Liver (tissue), 9 donors: ENCODE data around the gene TSPAN18. TPM values are rescaled to one million over a fixed set of nuclear protein-coding genes. Genes with fewer than 3 reads are reported as not detected.

ENCODE experiments used
- DNase-seq: peaks from one replicate; pipeline ENCODE4 v3.0.0-alpha.2; 2017; ENCODE audit warnings: low spot score
- H3K27ac ChIP-seq, 2 donors: one replicate each; pipeline ENCODE4 v1.7.0; 2013; ENCODE audit warnings: inconsistent platforms in 2 of 2, low read length in 2 of 2, control low read depth in 1 of 2, low read depth in 1 of 2, mild to moderate bottlenecking in 1 of 2
- H3K27me3 ChIP-seq, 4 donors: one replicate each; pipeline versions ENCODE4 v1.6.1 to v1.7.0; 2013; ENCODE audit warnings: low read length in 3 of 4, inconsistent platforms in 1 of 4, mild to moderate bottlenecking in 1 of 4, moderate library complexity in 1 of 4; ENCODE audit not compliant: control insufficient read depth in 4 of 4, insufficient read depth in 4 of 4
- H3K36me3 ChIP-seq, 4 donors: one replicate each; pipeline versions ENCODE4 v1.6.1 to v1.7.0; 2013; ENCODE audit warnings: low read length in 3 of 4, mild to moderate bottlenecking in 3 of 4, low read depth in 1 of 4, moderate library complexity in 1 of 4; ENCODE audit not compliant: control insufficient read depth in 4 of 4, insufficient read depth in 3 of 4
- H3K4me1 ChIP-seq, 4 donors: one replicate each; pipeline versions ENCODE4 v1.6.1 to v1.7.0; 2013; ENCODE audit warnings: low read length in 3 of 4, mild to moderate bottlenecking in 3 of 4, moderate library complexity in 1 of 4; ENCODE audit not compliant: control insufficient read depth in 4 of 4, insufficient read depth in 4 of 4
- H3K4me3 ChIP-seq, 3 donors: one replicate each; pipeline versions ENCODE4 v1.6.1 to v1.7.0; 2013; ENCODE audit warnings: low read length in 3 of 3, control low read depth in 1 of 3, low read depth in 1 of 3, mild to moderate bottlenecking in 1 of 3
- H3K9ac ChIP-seq, 2 donors: one replicate each; pipeline ENCODE4 v1.7.0; 2013; ENCODE audit warnings: low read length in 2 of 2, mild to moderate bottlenecking in 2 of 2, moderate library complexity in 2 of 2, control low read depth in 1 of 2, low read depth in 1 of 2
- H3K9me3 ChIP-seq, 4 donors: one replicate each; pipeline versions ENCODE4 v1.6.1 to v1.7.0; 2013; ENCODE audit warnings: low read length in 3 of 4; ENCODE audit not compliant: control insufficient read depth in 4 of 4
- EGR1 ChIP-seq, 2 donors: IDR thresholded peaks; 2 replicates each; pipeline ENCODE4 v1.6.1; 2016 to 2018; ENCODE audit warnings: antibody characterized with exemption in 2 of 2, low read depth in 2 of 2
- FOXA1 ChIP-seq: IDR thresholded peaks from 2 replicates; pipeline ENCODE4 v1.6.1; 2016; ENCODE audit warnings: antibody characterized with exemption
- GABPA ChIP-seq, 2 donors: IDR thresholded peaks in 1 of 2; conservative IDR thresholded peaks in 1 of 2; 2 replicates each; pipeline ENCODE4 v1.6.1; 2016; ENCODE audit warnings: antibody characterized with exemption in 2 of 2, mild to moderate bottlenecking in 1 of 2, moderate library complexity in 1 of 2
- HNF4A ChIP-seq, 2 donors: conservative IDR thresholded peaks; 2 replicates each; pipeline ENCODE4 v1.6.1; 2016; ENCODE audit warnings: antibody characterized with exemption in 2 of 2, mild to moderate bottlenecking in 2 of 2
- HNF4G ChIP-seq: IDR thresholded peaks from 2 replicates; pipeline ENCODE4 v1.6.1; 2016; ENCODE audit warnings: antibody characterized with exemption
- JUND ChIP-seq, 2 donors: IDR thresholded peaks; 2 replicates each; pipeline ENCODE4 v1.6.1; 2016; ENCODE audit warnings: antibody characterized with exemption in 2 of 2
- NR2F2 ChIP-seq: IDR thresholded peaks from 2 replicates; pipeline ENCODE4 v1.6.1; 2016; ENCODE audit warnings: antibody characterized with exemption
- RAD21 ChIP-seq, 2 donors: IDR thresholded peaks; 2 replicates each; pipeline ENCODE4 v1.6.1; 2016; ENCODE audit warnings: antibody characterized with exemption in 2 of 2, mild to moderate bottlenecking in 2 of 2
- REST ChIP-seq: IDR thresholded peaks from 2 replicates; pipeline ENCODE4 v1.6.1; 2016; ENCODE audit warnings: antibody characterized with exemption, mild to moderate bottlenecking
- RXRA ChIP-seq, 2 donors: IDR thresholded peaks; 2 replicates each; pipeline ENCODE4 v1.6.1; 2017 to 2018; ENCODE audit warnings: antibody characterized with exemption in 2 of 2, mild to moderate bottlenecking in 1 of 2
- TAF1 ChIP-seq: conservative IDR thresholded peaks from 2 replicates; pipeline ENCODE4 v1.6.1; 2016; ENCODE audit warnings: antibody characterized with exemption, mild to moderate bottlenecking
- ZBTB33 ChIP-seq: IDR thresholded peaks from 2 replicates; pipeline ENCODE4 v1.6.1; 2016; ENCODE audit warnings: antibody characterized with exemption
- WGBS: extraction: QIAGEN DNeasy Blood & Tissue Kit; methylation state at CpG from one replicate; pipeline ENCODE4 v1.1.7; 2013; 5-methylcytosine and 5-hydroxymethylcytosine counted together
- polyA plus RNA-seq, 2 donors: library from polyadenylated mRNA; stranded (reverse) in 1 of 2; unstranded in 1 of 2; fragments of 200-250 nt in 1 of 2; fragments of >200 nt in 1 of 2; fragmentation: Nextera tagmentation in 1 of 2; extraction: Ambion mirVana in 1 of 2; gene quantifications; one replicate each; pipeline versions ENCODE4 v1.2.1 to v1.2.3, GENCODE V29; 2013 to 2015
- total RNA-seq, 2 donors: library from RNA; depleted of rRNA; stranded (reverse); fragments of >200 nt; gene quantifications; one replicate each; pipeline ENCODE4 v1.2.3, GENCODE V29; 2014
- TF ChIP-seq, protein P1 (sequence below): fragments of 150-350 bp; IDR thresholded peaks from 2 replicates; pipeline ENCODE4 v1.5.1; 2017; ENCODE audit warnings: improper control_type of control experiment, low read depth, low read length; ENCODE audit not compliant: missing input control
- donor health status: healthy.
- donor health status: healthy.
- donor health status: healthy.
- donor health status: healthy.
- donor health status: healthy.

The TSPAN18 gene
- total and polyA plus RNA-seq, 4 donors = 1.2 to 5.0 (median 2.8) TPM

DNA sequence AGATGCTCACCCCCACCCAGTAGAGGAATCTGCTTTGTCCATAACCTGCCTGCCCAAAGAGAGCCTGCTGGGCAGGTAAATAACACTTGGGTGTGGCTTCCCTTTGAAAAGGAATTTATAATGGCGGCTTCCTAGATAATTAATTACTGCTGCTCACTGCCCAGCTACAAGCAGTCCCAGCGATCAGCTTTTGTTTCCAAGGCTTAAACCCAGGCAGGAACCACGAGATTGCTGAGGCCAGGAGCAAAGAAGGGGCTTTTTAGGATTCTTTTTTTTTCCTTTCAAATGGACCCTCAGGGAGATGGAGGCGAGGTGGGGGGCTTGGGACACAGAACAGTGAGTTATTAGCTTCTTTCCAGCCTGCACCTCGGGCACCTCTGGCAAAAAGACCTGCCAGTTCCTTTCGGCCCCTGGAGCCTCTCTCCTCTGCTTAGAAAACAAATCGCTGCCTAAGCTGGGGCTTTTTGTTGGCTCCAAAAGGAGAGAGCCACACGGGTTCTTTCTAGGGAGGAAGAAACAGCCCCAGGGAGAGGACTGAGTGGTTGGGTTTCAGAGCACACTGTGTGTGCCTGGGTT lies 107.2 kb downstream of the TSPAN18 start:
- H3K9ac ChIP-seq = no peak overlapping the region
- no peak overlapping the region for H3K4me3 ChIP-seq
- TF ChIP-seq JUND (IDR thresholded peaks at IDR 0.05) = no peak
- no peak for TF ChIP-seq NR2F2
- no peak for TF ChIP-seq HNF4G
- no peak for TF ChIP-seq RXRA (IDR thresholded peaks at IDR 0.05)
- TF ChIP-seq RAD21 (IDR thresholded peaks at IDR 0.05) = no peak
- no peak for TF ChIP-seq FOXA1
- no peak for TF ChIP-seq REST
- TF ChIP-seq GABPA (IDR thresholded peaks at IDR 0.05 in 1 of 2, conservative IDR thresholded peaks at IDR 0.05 in 1 of 2) = no peak
- TF ChIP-seq HNF4A (conservative IDR thresholded peaks at IDR 0.05) = no peak
- TF ChIP-seq ZBTB33 = no peak
- TF ChIP-seq, protein P1, sequence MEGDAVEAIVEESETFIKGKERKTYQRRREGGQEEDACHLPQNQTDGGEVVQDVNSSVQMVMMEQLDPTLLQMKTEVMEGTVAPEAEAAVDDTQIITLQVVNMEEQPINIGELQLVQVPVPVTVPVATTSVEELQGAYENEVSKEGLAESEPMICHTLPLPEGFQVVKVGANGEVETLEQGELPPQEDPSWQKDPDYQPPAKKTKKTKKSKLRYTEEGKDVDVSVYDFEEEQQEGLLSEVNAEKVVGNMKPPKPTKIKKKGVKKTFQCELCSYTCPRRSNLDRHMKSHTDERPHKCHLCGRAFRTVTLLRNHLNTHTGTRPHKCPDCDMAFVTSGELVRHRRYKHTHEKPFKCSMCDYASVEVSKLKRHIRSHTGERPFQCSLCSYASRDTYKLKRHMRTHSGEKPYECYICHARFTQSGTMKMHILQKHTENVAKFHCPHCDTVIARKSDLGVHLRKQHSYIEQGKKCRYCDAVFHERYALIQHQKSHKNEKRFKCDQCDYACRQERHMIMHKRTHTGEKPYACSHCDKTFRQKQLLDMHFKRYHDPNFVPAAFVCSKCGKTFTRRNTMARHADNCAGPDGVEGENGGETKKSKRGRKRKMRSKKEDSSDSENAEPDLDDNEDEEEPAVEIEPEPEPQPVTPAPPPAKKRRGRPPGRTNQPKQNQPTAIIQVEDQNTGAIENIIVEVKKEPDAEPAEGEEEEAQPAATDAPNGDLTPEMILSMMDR = no peak
- no peak for TF ChIP-seq EGR1 (IDR thresholded peaks at IDR 0.05; ENCODE audit: low read depth in 2 of 2)
- TF ChIP-seq TAF1 = no peak
- 66% methylated on average over 8 of the region's 8 CpGs for WGBS
- no peaks in the 10 kb centered on the region for H3K9me3 ChIP-seq
- H3K4me1 ChIP-seq = no peaks in the 10 kb centered on the region
- DNase-seq = no peak
- no peak overlapping the region for H3K27ac ChIP-seq
- no peaks in the 10 kb centered on the region for H3K36me3 ChIP-seq
- no peaks in the 10 kb centered on the region for H3K27me3 ChIP-seq

DNA sequence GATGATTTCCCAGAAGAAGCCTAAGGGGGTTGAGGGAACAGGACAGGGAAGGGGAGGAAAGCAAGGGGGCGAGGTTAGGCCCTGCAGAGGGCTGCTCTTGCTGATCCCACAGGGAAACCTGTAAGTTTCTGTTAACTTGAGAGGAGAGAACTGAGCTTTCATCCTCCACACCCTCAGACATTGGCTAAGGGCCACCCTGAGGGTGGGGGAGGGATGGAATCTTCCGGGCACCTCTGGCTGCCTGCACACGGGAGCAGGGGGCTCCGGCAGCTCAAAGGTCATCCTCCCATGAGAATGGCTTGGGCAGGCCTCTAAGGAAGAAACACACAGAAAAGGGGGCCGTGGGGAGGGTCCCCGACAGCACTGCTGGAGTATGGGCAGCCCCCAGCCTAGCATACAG lies 108.1 kb downstream of the TSPAN18 start:
- H3K27ac ChIP-seq = no peak overlapping the region
- 69% methylated on average over 6 of the region's 6 CpGs for WGBS
- no peak for TF ChIP-seq REST
- TF ChIP-seq ZBTB33 = no peak
- TF ChIP-seq HNF4A (conservative IDR thresholded peaks at IDR 0.05) = no peak
- TF ChIP-seq FOXA1 = no peak
- TF ChIP-seq TAF1 = no peak

More for the DNA sequence above, 108.1 kb downstream of the TSPAN18 start:
- no peaks in the 10 kb centered on the region for H3K9me3 ChIP-seq
- H3K4me1 ChIP-seq = no peaks in the 10 kb centered on the region
- H3K4me3 ChIP-seq = no peak overlapping the region
- H3K36me3 ChIP-seq = no peaks in the 10 kb centered on the region
- no peak for DNase-seq
- no peaks in the 10 kb centered on the region for H3K27me3 ChIP-seq
- H3K9ac ChIP-seq = no peak overlapping the region
